ENCODE measurements around the gene IDI2. TPM values are rescaled to one million over a fixed set of nuclear protein-coding genes. Genes with fewer than 3 reads are reported as not detected.

IDI2 gene
- total RNA-seq, 1 experiment from 2014 or later, result not detected

DNA sequence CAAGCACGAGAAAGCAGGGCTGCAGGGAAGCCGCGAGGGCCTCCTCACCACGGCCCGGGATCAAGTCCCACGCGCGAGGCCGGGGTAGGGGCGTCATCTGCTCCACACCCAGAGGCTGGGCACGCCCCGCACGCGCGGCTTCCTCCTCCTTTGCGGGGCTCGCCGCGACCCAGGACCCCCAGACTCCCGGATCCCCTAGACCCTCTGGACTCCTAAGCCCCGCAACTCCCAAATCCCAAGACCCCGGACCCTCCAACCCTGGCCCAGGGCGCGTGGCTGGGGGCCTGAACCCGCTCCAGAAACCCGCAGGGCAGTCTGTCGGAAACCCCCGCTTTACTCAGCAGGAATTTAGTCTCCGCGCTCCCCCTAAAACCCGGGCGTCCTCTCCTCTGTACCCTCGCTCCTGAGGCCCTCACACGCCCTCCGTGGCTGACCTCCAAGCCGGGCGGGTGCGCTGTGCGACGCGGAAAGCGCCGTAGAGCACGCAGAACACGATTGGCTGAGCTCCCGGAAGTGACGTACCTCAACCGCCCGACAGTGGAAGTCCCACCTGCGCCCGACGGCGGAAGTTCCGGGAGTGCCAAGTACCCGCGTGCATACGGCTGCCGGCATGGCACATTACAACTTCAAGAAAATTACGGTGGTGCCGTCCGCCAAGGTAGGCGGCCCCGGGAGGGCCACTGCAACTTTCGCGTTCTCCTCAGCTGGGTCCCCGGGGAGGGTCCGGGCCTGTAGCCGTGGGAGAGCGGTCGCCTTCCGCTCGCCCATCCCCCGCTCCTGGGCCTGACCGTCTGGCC is 37.6 kb downstream of the IDI2 start, which contains the start of gene GTPBP4 (continued):
- TF ChIP-seq, protein P1, sequence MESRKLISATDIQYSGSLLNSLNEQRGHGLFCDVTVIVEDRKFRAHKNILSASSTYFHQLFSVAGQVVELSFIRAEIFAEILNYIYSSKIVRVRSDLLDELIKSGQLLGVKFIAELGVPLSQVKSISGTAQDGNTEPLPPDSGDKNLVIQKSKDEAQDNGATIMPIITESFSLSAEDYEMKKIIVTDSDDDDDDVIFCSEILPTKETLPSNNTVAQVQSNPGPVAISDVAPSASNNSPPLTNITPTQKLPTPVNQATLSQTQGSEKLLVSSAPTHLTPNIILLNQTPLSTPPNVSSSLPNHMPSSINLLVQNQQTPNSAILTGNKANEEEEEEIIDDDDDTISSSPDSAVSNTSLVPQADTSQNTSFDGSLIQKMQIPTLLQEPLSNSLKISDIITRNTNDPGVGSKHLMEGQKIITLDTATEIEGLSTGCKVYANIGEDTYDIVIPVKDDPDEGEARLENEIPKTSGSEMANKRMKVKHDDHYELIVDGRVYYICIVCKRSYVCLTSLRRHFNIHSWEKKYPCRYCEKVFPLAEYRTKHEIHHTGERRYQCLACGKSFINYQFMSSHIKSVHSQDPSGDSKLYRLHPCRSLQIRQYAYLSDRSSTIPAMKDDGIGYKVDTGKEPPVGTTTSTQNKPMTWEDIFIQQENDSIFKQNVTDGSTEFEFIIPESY (IDR thresholded peaks at IDR 0.05; ENCODE audit: extremely low read depth, insufficient replicate concordance, low read length), result no peak
- TF ChIP-seq ELF1 (IDR thresholded peaks at IDR 0.05; ENCODE audit: borderline replicate concordance, low read depth), result peak; percentile 75

DNA sequence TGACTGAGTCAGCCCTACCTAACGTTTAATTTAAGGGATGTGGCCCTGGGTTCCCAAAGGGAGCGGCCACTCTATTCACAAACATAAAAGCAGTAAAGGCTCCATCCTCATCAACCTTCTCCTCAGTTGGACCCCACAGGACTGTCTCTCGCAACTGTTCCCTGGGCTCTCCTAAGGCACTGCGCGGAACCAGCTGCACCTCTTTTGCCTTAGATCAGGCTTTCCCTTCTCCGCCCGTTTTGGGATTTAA is 38.1 kb downstream of the IDI2 start:
- ChIA-PET POLR2A (interaction anchor here (1.3 kb wide), 1 partner anchor 16 kb away, joined by 5 read pairs; no protein-coding TSS in a partner anchor), RAD21 (ENCODE audit: low non-redundant PET in 1 of 2, low total read pairs in 2 of 2, uncharacterized antibody in 2 of 2, unreplicated experiment in 2 of 2) (no interaction called here), CTCF (no interaction called here)
- peaks cover 55% of the 10 kb centered on the region for H3K79me2 ChIP-seq (ENCODE audit: insufficient read depth, low read length)
- H3K4me2 ChIP-seq (ENCODE audit: low read length), result peak overlapping the region; percentile 84
- H3K9ac ChIP-seq (ENCODE audit: low read length), result peak overlapping the region; percentile 98
- no TSS peak for BruUV-seq (replicated peaks)
- H3K4me1 ChIP-seq (ENCODE audit: control insufficient read depth in 1 of 2, insufficient read depth in 2 of 2, low read length in 2 of 2), result peaks cover 12 to 38% of the 10 kb centered on the region in 2 experiments
- H2AFZ ChIP-seq (ENCODE audit: low read depth, low read length, poor library complexity, severe bottlenecking), result no peak overlapping the region
- H3K9me2 ChIP-seq (ENCODE audit: insufficient read depth), result no peaks in the 10 kb centered on the region
- ATAC-seq (no peak; the same call in 1 of the 2 replicates), DNase-seq (ENCODE audit: low read depth, low spot score) (no peak)
- intact Hi-C loops (cut with micrococcal nuclease), result loop anchor here (5.0 kb wide), 1 partner anchor 60 kb away; no protein-coding TSS in a partner anchor
- peak overlapping the region; percentile 95 to 99 for H3K4me3 ChIP-seq (replicated peaks in 1 of 2; ENCODE audit: low read depth in 1 of 2, low read length in 2 of 2)
- no peaks in the 10 kb centered on the region for H3K9me3 ChIP-seq (ENCODE audit: control insufficient read depth in 1 of 2, insufficient read depth in 1 of 2, low read depth in 1 of 2, low read length in 2 of 2)
- peak overlapping the region; percentile 68 for H3K27ac ChIP-seq (ENCODE audit: low read depth, low read length)
- H3K36me3 ChIP-seq (ENCODE audit: control insufficient read depth in 1 of 2, insufficient read depth in 2 of 2, low read length in 2 of 2), result peaks cover 2 to 22% of the 10 kb centered on the region in 2 experiments; a peak in 2 of 4 replicates
- no peaks in the 10 kb centered on the region for H3K27me3 ChIP-seq (ENCODE audit: insufficient read depth, low read length)
- H4K20me1 ChIP-seq (ENCODE audit: insufficient read depth), result peaks cover 19% of the 10 kb centered on the region; the same call in 1 of the 2 replicates
- TF ChIP-seq SP1 (IDR thresholded peaks at IDR 0.05; ENCODE audit: low read depth) (no peak), CBX3 (IDR thresholded peaks at IDR 0.05; ENCODE audit: low read depth) (no peak), ZFX (IDR thresholded peaks at IDR 0.05) (no peak), ZNF274 (IDR thresholded peaks at IDR 0.05; ENCODE audit: low read depth, low read length) (no peak), CTCF (IDR thresholded peaks at IDR 0.05 in 2 of 3, conservative IDR thresholded peaks at IDR 0.05 in 1 of 3; ENCODE audit: borderline replicate concordance in 1 of 3, insufficient read depth in 1 of 3, low read depth in 2 of 3, low read length in 2 of 3) (no peak), RAD21 (IDR thresholded peaks at IDR 0.05; ENCODE audit: low read depth) (no peak), FOSL1 (IDR thresholded peaks at IDR 0.05; ENCODE audit: low read depth) (no peak), CEBPB (IDR thresholded peaks at IDR 0.05; ENCODE audit: low read depth) (no peak), POLR2A (IDR thresholded peaks at IDR 0.05; ENCODE audit: borderline replicate concordance, extremely low read depth, insufficient read depth, insufficient read length) (no peak), ELF1 (IDR thresholded peaks at IDR 0.05; ENCODE audit: borderline replicate concordance, low read depth) (no peak)
- TF ChIP-seq, protein P2, sequence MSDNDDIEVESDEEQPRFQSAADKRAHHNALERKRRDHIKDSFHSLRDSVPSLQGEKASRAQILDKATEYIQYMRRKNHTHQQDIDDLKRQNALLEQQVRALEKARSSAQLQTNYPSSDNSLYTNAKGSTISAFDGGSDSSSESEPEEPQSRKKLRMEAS (IDR thresholded peaks at IDR 0.05), result no peak
- TF ChIP-seq, protein P1 (IDR thresholded peaks at IDR 0.05; ENCODE audit: extremely low read depth, insufficient replicate concordance, low read length), result no peak
- TF ChIP-seq, protein P3, sequence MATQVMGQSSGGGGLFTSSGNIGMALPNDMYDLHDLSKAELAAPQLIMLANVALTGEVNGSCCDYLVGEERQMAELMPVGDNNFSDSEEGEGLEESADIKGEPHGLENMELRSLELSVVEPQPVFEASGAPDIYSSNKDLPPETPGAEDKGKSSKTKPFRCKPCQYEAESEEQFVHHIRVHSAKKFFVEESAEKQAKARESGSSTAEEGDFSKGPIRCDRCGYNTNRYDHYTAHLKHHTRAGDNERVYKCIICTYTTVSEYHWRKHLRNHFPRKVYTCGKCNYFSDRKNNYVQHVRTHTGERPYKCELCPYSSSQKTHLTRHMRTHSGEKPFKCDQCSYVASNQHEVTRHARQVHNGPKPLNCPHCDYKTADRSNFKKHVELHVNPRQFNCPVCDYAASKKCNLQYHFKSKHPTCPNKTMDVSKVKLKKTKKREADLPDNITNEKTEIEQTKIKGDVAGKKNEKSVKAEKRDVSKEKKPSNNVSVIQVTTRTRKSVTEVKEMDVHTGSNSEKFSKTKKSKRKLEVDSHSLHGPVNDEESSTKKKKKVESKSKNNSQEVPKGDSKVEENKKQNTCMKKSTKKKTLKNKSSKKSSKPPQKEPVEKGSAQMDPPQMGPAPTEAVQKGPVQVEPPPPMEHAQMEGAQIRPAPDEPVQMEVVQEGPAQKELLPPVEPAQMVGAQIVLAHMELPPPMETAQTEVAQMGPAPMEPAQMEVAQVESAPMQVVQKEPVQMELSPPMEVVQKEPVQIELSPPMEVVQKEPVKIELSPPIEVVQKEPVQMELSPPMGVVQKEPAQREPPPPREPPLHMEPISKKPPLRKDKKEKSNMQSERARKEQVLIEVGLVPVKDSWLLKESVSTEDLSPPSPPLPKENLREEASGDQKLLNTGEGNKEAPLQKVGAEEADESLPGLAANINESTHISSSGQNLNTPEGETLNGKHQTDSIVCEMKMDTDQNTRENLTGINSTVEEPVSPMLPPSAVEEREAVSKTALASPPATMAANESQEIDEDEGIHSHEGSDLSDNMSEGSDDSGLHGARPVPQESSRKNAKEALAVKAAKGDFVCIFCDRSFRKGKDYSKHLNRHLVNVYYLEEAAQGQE (IDR thresholded peaks at IDR 0.05; ENCODE audit: low read depth), result no peak
